Kidney glomerular epithelial cell (primary cell): ENCODE results near the gene MCTS1.
"Not testable (repeated sequence)": the region's sequence is repeated elsewhere in the genome, so short reads cannot be mapped to it uniquely, and the experiment has no call there.

Source experiments
- DNase-seq: peaks from one replicate; lab custom pipeline; 2025; lab: John Stamatoyannopoulos, UW

The MCTS1 gene

DNA sequence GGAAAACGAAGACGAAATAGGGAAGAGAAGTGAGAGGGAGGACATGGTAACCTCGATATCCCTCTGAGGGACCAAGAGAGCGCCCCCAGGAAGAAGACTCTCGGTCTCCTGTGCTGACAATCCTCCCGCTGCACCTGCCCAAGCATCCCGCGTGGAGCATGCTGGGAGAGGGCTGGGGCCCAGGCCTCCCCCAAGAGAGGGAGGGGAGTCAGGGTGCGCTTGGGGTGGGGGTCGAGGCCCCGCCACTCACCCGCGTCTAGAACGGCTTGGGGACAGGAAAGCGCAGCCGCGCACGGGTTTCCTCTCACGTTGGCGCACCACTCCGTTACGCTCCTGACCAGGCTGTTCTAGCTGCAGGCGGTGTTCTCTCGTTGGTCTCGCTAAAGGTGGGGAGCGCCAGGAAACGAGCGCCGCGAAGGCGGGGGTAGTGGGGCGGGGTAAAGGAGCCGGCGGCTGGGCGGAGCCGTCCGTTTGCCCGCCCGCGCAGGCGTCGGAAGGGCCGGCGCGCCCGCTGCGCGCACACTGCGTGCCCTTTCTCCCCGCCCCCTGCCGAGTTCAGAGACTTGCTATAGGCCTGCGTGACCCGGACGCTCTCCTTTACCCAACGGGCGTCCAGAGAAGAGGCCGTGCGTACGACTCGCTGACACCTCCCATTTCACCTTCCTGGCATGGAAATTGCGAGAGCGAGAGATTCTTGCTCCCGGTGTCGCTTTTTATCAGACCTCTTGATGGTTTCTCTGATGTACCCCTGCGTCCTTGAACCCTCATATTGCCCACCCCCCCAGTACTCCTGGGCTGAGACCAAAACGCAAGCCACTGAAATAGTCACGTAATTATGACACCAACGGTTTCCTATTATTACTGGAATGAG is 26.0 kb downstream of the MCTS1 start, which contains the start of gene C1GALT1C1:
Gene C1GALT1C1 (minus strand): TSS at position 388 of the 871 bp plus-strand sequence. CDS start 2,888 bp downstream, outside the sequence.
- DNase-seq = peak; percentile 81

DNA sequence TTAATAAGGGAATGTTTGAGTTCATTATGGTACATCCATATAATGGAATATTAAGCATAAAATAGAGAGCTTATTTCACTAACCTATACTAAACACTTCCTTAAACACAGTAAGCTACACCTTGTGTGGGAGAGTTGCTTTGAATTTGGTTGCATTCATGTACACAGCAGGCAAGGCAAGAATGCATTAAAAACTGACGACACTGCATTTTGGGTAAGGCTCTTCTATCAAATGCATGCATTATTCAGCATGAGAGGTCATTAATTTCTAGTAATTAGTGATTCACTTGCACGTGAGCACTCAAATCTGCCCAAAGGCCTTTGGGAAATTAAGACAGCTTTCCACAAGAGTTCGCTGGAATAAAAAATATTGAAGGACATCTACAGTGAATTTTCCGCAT is 34.7 kb downstream of the MCTS1 start:
- DNase-seq = no peak

DNA sequence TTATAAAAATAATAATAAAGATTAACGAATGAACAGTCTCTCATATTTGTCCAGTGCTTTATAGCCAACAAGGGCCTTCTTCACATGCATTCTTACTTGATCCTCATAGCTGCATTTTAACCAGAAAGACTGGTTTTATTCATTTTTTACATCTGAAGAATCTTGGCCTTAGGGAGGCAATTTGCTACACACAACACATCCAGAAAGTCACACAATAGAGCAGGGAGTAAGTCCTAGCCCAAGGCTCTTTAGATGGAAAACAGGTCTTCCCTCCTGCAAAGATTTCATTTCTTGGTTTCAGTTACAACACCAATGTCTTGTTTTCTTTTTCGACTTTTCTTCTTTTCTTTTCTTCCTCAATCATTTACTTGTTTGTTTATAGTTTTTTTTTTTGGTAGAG is 39.0 kb downstream of the MCTS1 start:
- DNase-seq = no peak

DNA sequence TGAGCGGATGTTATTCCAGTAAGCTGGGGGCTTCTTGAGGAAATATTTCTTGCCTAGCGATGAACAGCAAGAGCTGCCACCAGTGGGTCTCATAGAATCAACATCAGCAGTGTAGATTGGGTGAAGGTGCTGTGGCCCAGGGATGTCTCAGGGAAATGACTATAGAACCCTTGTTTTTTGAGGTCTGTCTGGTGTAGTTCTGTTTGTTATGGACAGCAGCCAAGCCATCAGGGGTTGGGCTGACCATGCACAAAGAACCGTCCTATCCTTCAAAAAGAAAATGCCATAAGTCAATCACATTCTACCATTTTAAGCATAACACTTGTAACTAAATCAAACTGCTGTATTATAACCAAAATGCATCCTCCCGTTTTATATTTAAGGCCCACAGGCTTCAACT is 43.2 kb downstream of the MCTS1 start:
- no peak for DNase-seq

DNA sequence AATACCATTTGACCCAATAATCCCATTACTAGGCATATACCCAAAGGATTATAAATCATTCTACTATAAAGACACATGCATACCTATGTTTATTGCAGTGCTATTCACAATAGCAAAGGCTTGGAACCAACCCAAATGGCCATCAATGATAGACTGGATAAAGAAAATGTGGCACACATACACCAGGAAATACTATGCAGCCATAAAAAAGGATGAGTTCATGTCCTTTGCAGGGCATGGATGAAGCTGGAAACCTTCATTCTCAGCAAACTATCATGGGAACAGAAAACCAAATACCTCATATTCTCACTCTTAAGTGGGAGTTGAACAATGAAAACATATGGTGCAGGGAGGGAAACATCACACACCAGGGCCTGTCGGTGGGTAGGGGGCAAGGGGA is 48.4 kb downstream of the MCTS1 start:
- DNase-seq = not testable (repeated sequence)

DNA sequence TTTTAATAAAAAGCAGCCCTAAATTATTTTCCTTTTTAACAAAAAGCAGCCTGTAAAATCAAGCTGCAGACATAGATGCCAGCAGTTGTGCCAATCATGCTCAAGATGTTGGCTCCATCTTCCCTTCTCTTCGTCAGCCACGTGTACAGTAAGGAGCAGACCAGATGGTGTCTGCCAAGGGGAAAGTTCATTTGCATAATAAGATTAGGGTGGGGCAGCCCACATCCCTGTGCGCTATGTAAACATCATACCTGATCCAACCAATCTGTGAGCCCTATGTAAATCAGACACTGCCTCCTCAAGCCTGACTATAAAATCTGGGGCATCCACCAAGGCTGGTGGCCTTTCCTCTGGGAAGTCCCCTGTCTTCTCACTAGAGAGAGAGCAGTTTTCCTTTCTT is 49.1 kb downstream of the MCTS1 start:
- DNase-seq = no peak

DNA sequence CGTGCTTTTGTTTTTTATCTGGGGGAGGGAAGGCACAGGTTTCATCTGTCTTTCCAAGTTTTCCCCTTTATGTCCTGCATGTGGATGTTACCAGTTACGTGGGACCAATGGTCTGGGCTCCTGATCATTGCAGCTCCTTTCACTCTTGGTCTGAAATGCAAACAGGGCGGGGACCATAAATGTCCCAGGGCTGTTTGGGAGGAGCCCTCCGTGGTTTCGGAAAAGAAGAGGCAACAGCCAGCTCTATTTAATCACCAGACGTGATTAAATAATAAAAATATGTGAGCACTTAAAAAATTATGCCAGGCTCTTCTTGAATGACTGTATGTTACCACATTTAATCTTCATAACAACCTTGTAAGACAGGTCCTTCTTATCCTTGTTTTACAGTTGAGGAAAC is 56.7 kb downstream of the MCTS1 start:
- no peak for DNase-seq
